ENCODE measurements around the gene SLC44A4. TPM values are rescaled to one million over a fixed set of nuclear protein-coding genes. Genes with fewer than 3 reads are reported as not detected.
"Not testable (repeated sequence)": the region's sequence is repeated elsewhere in the genome, so short reads cannot be mapped to it uniquely, and the experiment has no call there.

The SLC44A4 gene
- total RNA-seq, 1 donor from 2014 or later, result 0.32 TPM

DNA sequence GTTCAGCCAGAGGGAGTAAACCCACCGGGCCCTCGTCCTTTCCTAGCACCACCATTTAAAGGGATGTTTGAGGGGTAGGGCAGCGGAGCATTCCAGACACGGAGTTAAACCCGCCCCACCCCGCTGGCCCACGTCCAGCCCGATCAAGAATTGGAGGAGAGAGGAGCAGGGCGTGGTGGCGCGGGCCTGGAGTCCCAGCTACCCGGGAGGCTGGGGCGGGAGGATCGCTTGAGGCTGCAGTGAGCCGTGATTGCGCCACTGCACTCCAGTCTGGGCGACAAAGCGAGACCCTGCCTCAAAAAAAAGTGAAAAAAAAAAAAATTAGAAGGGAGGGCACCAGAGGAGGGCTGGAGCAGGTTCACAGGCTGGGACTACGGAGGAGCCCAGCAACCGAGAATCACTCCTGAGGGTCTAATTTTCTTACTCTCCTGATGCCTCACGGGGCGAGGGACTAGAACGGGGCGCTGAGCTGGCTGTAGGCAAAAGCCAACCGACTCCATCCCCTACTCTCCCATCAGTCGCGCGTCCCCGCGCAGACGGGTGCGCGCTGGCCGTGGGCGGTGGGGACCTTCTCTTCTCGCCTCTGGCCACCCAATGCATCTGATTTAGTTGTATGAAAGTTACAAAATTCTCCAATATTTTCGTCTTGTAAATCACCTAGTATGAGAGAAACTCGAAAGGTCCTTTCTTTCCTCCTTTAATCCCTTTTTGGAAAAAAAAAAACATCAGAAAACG, 57.3 kb downstream of the SLC44A4 start:
- H3K9me3 ChIP-seq (ENCODE audit: low read depth), result no peaks in the 10 kb centered on the region
- no peak for TF ChIP-seq EZH2phosphoT487 (IDR thresholded peaks at IDR 0.05)
- TF ChIP-seq, protein P1, sequence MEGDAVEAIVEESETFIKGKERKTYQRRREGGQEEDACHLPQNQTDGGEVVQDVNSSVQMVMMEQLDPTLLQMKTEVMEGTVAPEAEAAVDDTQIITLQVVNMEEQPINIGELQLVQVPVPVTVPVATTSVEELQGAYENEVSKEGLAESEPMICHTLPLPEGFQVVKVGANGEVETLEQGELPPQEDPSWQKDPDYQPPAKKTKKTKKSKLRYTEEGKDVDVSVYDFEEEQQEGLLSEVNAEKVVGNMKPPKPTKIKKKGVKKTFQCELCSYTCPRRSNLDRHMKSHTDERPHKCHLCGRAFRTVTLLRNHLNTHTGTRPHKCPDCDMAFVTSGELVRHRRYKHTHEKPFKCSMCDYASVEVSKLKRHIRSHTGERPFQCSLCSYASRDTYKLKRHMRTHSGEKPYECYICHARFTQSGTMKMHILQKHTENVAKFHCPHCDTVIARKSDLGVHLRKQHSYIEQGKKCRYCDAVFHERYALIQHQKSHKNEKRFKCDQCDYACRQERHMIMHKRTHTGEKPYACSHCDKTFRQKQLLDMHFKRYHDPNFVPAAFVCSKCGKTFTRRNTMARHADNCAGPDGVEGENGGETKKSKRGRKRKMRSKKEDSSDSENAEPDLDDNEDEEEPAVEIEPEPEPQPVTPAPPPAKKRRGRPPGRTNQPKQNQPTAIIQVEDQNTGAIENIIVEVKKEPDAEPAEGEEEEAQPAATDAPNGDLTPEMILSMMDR (IDR thresholded peaks at IDR 0.05), result no peak
- no peak for TF ChIP-seq EZH2 (IDR thresholded peaks at IDR 0.05)
- H3K4me2 ChIP-seq, result peak overlapping the region; percentile 78
- no peak overlapping the region for H3K9ac ChIP-seq
- peak overlapping the region; percentile 93 for H2AFZ ChIP-seq (replicated peaks)
- DNase-seq (ENCODE audit: low spot score), result peak; percentile 74
- H3K36me3 ChIP-seq, result no peaks in the 10 kb centered on the region
- Mint-ChIP-seq H3K4me1 (peaks cover 38% of the 10 kb centered on the region), H3K9me3 (peaks cover 12% of the 10 kb centered on the region), H3K27ac (peak overlapping the region; percentile 94), H3K36me3 (peaks cover 4% of the 10 kb centered on the region), H3K27me3 (ENCODE audit: insufficient read depth, low read depth) (peaks cover 2% of the 10 kb centered on the region), H3K4me3 (peak overlapping the region; percentile 89)
- no peaks in the 10 kb centered on the region for H4K20me1 ChIP-seq (ENCODE audit: low read depth)
- H3F3A ChIP-seq (ENCODE audit: low read depth), result peaks cover 66% of the 10 kb centered on the region
- H3K27me3 ChIP-seq, result no peaks in the 10 kb centered on the region
- H3K4me1 ChIP-seq, result peaks cover 9% of the 10 kb centered on the region
- H3K4me3 ChIP-seq, result peak overlapping the region; percentile 64
- no peak overlapping the region for H3K27ac ChIP-seq
- peaks cover 11% of the 10 kb centered on the region for H3K79me2 ChIP-seq (ENCODE audit: low read depth)

DNA sequence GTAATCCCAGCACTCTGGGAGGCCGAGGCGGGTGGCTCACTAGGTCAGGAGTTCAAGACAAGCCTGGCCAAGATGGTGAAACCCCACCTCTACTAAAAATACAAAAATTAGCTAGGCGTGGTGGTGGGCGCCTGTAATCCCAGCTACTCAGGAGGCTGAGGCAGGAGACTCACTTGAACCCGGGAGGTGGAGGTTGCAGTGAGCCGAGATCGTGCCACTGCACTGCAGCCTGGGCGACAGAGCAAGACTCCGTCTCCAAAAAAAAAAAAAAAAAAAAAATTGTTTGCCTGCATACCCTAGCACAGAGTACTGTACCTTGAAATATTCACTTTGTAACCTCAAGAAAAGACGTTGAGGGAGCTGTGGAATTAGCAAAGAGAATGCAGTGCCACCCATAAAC, 58.4 kb downstream of the SLC44A4 start:
- not testable (repeated sequence) for H3K4me3 ChIP-seq; H3K4me2 ChIP-seq; H3K9me3 ChIP-seq (ENCODE audit: low read depth); H3K27ac Mint-ChIP-seq; H3K27me3 ChIP-seq; H2AFZ ChIP-seq (replicated peaks); DNase-seq (ENCODE audit: low spot score); H3K27me3 Mint-ChIP-seq (ENCODE audit: insufficient read depth, low read depth); H3K4me1 ChIP-seq; H3K36me3 ChIP-seq; H3K36me3 Mint-ChIP-seq; H4K20me1 ChIP-seq (ENCODE audit: low read depth); H3K27ac ChIP-seq; H3K9ac ChIP-seq
- Histone ChIP-seq H3K79me2 (ENCODE audit: low read depth) (peaks cover 11% of the 10 kb centered on the region), H3F3A (ENCODE audit: low read depth) (peaks cover 58% of the 10 kb centered on the region)
- peaks cover 31% of the 10 kb centered on the region for H3K4me1 Mint-ChIP-seq
- H3K4me3 Mint-ChIP-seq, result peak overlapping the region; percentile 89
- H3K9me3 Mint-ChIP-seq, result peaks cover 14% of the 10 kb centered on the region

DNA sequence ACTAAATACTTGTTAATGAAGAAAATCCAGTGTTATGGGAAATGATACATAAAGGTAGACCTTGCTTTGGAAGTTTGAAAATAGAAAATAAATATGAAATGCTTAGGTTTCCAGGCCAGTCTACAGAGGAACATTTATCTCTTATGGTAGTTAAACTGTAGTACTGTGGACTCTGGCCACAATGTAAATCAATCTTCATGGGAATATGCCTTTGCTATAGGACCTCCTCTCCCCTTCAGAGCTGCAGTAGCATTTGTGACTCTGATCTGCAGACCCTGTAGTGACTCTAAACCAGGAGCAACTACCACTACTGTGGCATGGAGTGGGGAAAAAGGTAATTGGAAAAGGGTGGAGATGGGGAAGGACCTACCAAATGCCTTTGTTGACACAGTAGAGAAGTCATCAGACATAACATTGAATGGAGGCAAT, 58.9 kb downstream of the SLC44A4 start:
- Mint-ChIP-seq H3K27me3 (ENCODE audit: insufficient read depth, low read depth) (no peaks in the 10 kb centered on the region), H3K4me3 (no peak overlapping the region), H3K4me1 (peaks cover 26% of the 10 kb centered on the region), H3K27ac (no peak overlapping the region), H3K9me3 (peaks cover 15% of the 10 kb centered on the region), H3K36me3 (peaks cover 4% of the 10 kb centered on the region)
- H3F3A ChIP-seq (ENCODE audit: low read depth), result peaks cover 58% of the 10 kb centered on the region
- H3K36me3 ChIP-seq, result no peaks in the 10 kb centered on the region
- no peaks in the 10 kb centered on the region for H3K27me3 ChIP-seq
- H3K4me1 ChIP-seq, result peaks cover 6% of the 10 kb centered on the region
- no peak for DNase-seq (ENCODE audit: low spot score)
- no peak for TF ChIP-seq EZH2 (IDR thresholded peaks at IDR 0.05)
- TF ChIP-seq EZH2phosphoT487 (IDR thresholded peaks at IDR 0.05), result no peak
- no peak overlapping the region for H3K4me2 ChIP-seq
- no peak overlapping the region for H3K4me3 ChIP-seq
- H3K27ac ChIP-seq, result no peak overlapping the region
- no peak overlapping the region for H2AFZ ChIP-seq (replicated peaks)
- peaks cover 11% of the 10 kb centered on the region for H3K79me2 ChIP-seq (ENCODE audit: low read depth)
- H4K20me1 ChIP-seq (ENCODE audit: low read depth), result no peaks in the 10 kb centered on the region
- no peak overlapping the region for H3K9ac ChIP-seq
- H3K9me3 ChIP-seq (ENCODE audit: low read depth), result no peaks in the 10 kb centered on the region

DNA sequence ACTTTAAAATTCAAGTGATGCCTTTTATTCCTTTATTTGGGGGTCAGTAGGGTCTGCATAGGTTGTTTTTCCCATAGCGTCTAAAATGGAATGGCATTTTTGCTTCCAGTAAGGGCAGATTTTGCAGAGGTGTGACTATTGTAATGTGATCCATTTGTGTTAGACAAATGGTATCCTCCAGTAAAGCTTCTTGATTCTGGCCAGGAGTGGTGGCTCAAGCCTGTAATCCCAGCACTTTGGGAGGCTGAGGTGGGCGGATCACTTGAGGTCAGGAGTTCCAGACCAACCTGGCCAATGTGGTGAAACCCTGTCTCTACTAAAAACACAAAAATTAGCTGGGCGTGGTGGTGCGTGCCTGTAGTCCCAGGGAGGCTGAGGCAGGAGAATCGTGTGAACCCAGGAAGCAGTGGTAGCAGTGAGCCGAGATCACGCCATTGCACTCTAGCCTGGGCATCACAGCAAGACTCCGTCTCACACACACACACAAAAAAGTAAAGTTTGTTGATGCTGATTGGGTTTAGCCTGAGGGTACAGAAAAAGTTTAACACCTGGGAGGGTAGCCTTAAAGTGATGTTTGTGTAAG, 60.8 kb downstream of the SLC44A4 start:
- not testable (repeated sequence) for H2AFZ ChIP-seq (replicated peaks); H3K27ac ChIP-seq; H3K27me3 ChIP-seq; H3K9me3 ChIP-seq (ENCODE audit: low read depth); H3K36me3 ChIP-seq; H3K27me3 Mint-ChIP-seq (ENCODE audit: insufficient read depth, low read depth); H3K9ac ChIP-seq; DNase-seq (ENCODE audit: low spot score); H3K27ac Mint-ChIP-seq; H3K36me3 Mint-ChIP-seq; H4K20me1 ChIP-seq (ENCODE audit: low read depth)
- Histone ChIP-seq H3K4me1 (peaks cover 13% of the 10 kb centered on the region), H3K4me3 (peak overlapping the region; percentile 34), H3K4me2 (peak overlapping the region; percentile 57), H3F3A (ENCODE audit: low read depth) (peaks cover 59% of the 10 kb centered on the region), H3K79me2 (ENCODE audit: low read depth) (peaks cover 11% of the 10 kb centered on the region)
- Mint-ChIP-seq H3K4me1 (peaks cover 28% of the 10 kb centered on the region), H3K4me3 (peak overlapping the region; percentile 48), H3K9me3 (peaks cover 15% of the 10 kb centered on the region)

DNA sequence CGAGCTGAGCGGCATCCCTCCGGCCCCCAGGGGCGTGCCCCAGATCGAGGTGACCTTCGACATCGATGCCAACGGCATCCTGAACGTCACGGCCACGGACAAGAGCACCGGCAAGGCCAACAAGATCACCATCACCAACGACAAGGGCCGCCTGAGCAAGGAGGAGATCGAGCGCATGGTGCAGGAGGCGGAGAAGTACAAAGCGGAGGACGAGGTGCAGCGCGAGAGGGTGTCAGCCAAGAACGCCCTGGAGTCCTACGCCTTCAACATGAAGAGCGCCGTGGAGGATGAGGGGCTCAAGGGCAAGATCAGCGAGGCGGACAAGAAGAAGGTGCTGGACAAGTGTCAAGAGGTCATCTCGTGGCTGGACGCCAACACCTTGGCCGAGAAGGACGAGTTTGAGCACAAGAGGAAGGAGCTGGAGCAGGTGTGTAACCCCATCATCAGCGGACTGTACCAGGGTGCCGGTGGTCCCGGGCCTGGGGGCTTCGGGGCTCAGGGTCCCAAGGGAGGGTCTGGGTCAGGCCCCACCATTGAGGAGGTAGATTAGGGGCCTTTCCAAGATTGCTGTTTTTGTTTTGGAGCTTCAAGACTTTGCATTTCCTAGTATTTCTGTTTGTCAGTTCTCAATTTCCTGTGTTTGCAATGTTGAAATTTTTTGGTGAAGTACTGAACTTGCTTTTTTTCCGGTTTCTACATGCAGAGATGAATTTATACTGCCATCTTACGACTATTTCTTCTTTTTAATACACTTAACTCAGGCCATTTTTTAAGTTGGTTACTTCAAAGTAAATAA, 61.5 kb downstream of the SLC44A4 start:
- not testable (repeated sequence) for H3K36me3 Mint-ChIP-seq; H3K9ac ChIP-seq; H3K9me3 ChIP-seq (ENCODE audit: low read depth); DNase-seq (ENCODE audit: low spot score); H3K36me3 ChIP-seq; H3K27me3 Mint-ChIP-seq (ENCODE audit: insufficient read depth, low read depth); H3K27me3 ChIP-seq; H2AFZ ChIP-seq (replicated peaks); H3K27ac Mint-ChIP-seq; H3K27ac ChIP-seq; H4K20me1 ChIP-seq (ENCODE audit: low read depth)
- Mint-ChIP-seq H3K4me1 (peaks cover 22% of the 10 kb centered on the region), H3K4me3 (peak overlapping the region; percentile 48), H3K9me3 (peaks cover 15% of the 10 kb centered on the region)
- H3K4me3 ChIP-seq, result peak overlapping the region; percentile 34
- H3F3A ChIP-seq (ENCODE audit: low read depth), result peaks cover 63% of the 10 kb centered on the region
- peak overlapping the region; percentile 57 for H3K4me2 ChIP-seq
- H3K79me2 ChIP-seq (ENCODE audit: low read depth), result peaks cover 11% of the 10 kb centered on the region
- peaks cover 13% of the 10 kb centered on the region for H3K4me1 ChIP-seq
